Stomach (tissue), 9 donors: ENCODE results near the gene ACTN1. TPM values are rescaled to one million over a fixed set of nuclear protein-coding genes. Genes with fewer than 3 reads are reported as not detected.
A peak's percentile ranks its signal among the peaks of the same experiment; 100 is the strongest.

Source experiments
- DNase-seq, 2 donors: peaks; one replicate each; pipeline versions ENCODE4 v3.0.0 to v3.0.0-alpha.2; 2013 to 2019
- H3K27ac ChIP-seq, 5 donors: fragments of 200-600 bp in 4 of 5; sonication (generic) in 4 of 5; one replicate each; pipeline ENCODE4 v1.5.1; 2013 to 2019; ENCODE audit warnings: mild to moderate bottlenecking in 1 of 5, moderate library complexity in 1 of 5
- H3K27me3 ChIP-seq, 3 donors: fragments of 200-600 bp; sonication (generic); one replicate each; pipeline ENCODE4 v1.5.1; 2017 to 2019; ENCODE audit warnings: mixed run types in 1 of 3
- H3K36me3 ChIP-seq, 4 donors: fragments of 200-600 bp; sonication (generic); 1 replicate in 3 of 4; 2 replicates in 1 of 4; pipeline ENCODE4 v1.5.1; 2016 to 2019
- H3K4me1 ChIP-seq, 4 donors: fragments of 200-600 bp; sonication (generic); one replicate each; pipeline ENCODE4 v1.5.1; 2016 to 2019
- H3K4me3 ChIP-seq, 4 donors: fragments of 200-600 bp; sonication (generic) in 3 of 4; one replicate each; pipeline ENCODE4 v1.5.1; 2016 to 2019; ENCODE audit warnings: mild to moderate bottlenecking in 1 of 4
- H3K9me3 ChIP-seq, 4 donors: fragments of 200-600 bp; sonication (generic); one replicate each; pipeline ENCODE4 v1.5.1; 2016 to 2019
- CTCF ChIP-seq, 7 experiments: fragments of 450-650 bp in 4 of 7; fragments of 200-600 bp in 3 of 7; sonication (generic) in 3 of 7; IDR thresholded peaks; one replicate each; pipeline ENCODE4 v1.5.1; 2016 to 2019; ENCODE audit warnings: antibody characterized with exemption in 7 of 7, control low read depth in 2 of 7, mild to moderate bottlenecking in 1 of 7
- EP300 ChIP-seq: sonication (generic); formaldehyde crosslinking; IDR thresholded peaks from one replicate; pipeline ENCODE4 v1.6.1; 2017; ENCODE audit warnings: antibody characterized with exemption
- POLR2A ChIP-seq, 4 donors: fragments of 450-650 bp; IDR thresholded peaks; one replicate each; pipeline ENCODE4 v1.6.1; 2016; ENCODE audit warnings: antibody characterized with exemption in 4 of 4, control low read depth in 2 of 4, mild to moderate bottlenecking in 1 of 4, moderate library complexity in 1 of 4
- POLR2AphosphoS5 ChIP-seq, 3 donors: sonication (generic); formaldehyde crosslinking; IDR thresholded peaks; one replicate each; pipeline ENCODE4 v1.6.1; 2016; ENCODE audit warnings: antibody characterized with exemption in 3 of 3
- WGBS, 5 donors: extraction: QIAGEN DNeasy Blood & Tissue Kit in 3 of 5; methylation state at CpG; one replicate each; pipeline versions ENCODE4 v1.1.5 to v1.1.7; 2013 to 2018; 5-methylcytosine and 5-hydroxymethylcytosine counted together
- intact Hi-C: fragments of 100-400 bp; cut with DNase I; formaldehyde crosslinking; loops from one replicate; pipeline ENCODE4 v1.15.1; 2023; ENCODE audit warnings: low total_unique reads
- polyA plus RNA-seq, 3 donors: library from polyadenylated mRNA; stranded (reverse); fragments of 200-250 nt; gene quantifications; one replicate each; pipeline ENCODE4 v1.2.3, GENCODE V29; 2013
- total RNA-seq, 5 donors: library from RNA; depleted of rRNA; stranded (reverse); fragments of >200 nt; gene quantifications; one replicate each; pipeline versions ENCODE4 v1.1.0 to v1.2.3, GENCODE V29; 2014 to 2016
- donor health status: healthy with polysubstance abuse.
- donor health status: Bipolar disorder and iron deficiency.
- donor health status: healthy.

The ACTN1 gene
- total and polyA plus RNA-seq, 8 donors: 25.7 to 504 (median 196) TPM

GRCh38 chr14:68945585-68946488 lies 33.3 kb downstream of the ACTN1 start:
- WGBS, 5 donors: 57 to 69% (median 64%) methylated on average over 10 to 11 of the region's 11 CpGs

GRCh38 chr14:68945190-68945584 lies 33.9 kb downstream of the ACTN1 start:
- intact Hi-C loops: no loop called here
- no peak overlapping the region for H3K4me3 ChIP-seq
- peak overlapping the region in 4 of 5 donors; percentile 69 to 91 (median 85) for H3K27ac ChIP-seq
- no peaks in the 10 kb centered on the region for H3K36me3 ChIP-seq
- H3K9me3 ChIP-seq: no peaks in the 10 kb centered on the region
- 38 to 48% (median 40%) methylated on average over 4 of the region's 4 CpGs for WGBS, 5 donors
- TF ChIP-seq EP300 (no peak), CTCF (IDR thresholded peaks at IDR 0.05) (no peak), POLR2A (IDR thresholded peaks at IDR 0.05) (no peak), POLR2AphosphoS5 (IDR thresholded peaks at IDR 0.05) (no peak)
- DNase-seq: no peak
- peaks cover 80 to 100% (median 92%) of the 10 kb centered on the region in 4 donors for H3K4me1 ChIP-seq
- no peaks in the 10 kb centered on the region for H3K27me3 ChIP-seq

More at GRCh38 chr14:68945585-68946488, 33.3 kb downstream of the ACTN1 start:
- H3K4me3 ChIP-seq: no peak overlapping the region
- no peaks in the 10 kb centered on the region for H3K36me3 ChIP-seq
- intact Hi-C loops: no loop called here
- H3K27me3 ChIP-seq: no peaks in the 10 kb centered on the region
- no peaks in the 10 kb centered on the region for H3K9me3 ChIP-seq
- H3K27ac ChIP-seq: peak overlapping the region in 4 of 5 donors; percentile 69 to 91 (median 85)
- H3K4me1 ChIP-seq: peaks cover 78 to 100% (median 91%) of the 10 kb centered on the region in 4 donors
- TF ChIP-seq EP300 (no peak), POLR2AphosphoS5 (IDR thresholded peaks at IDR 0.05) (no peak), CTCF (IDR thresholded peaks at IDR 0.05) (no peak), POLR2A (IDR thresholded peaks at IDR 0.05) (no peak)
- DNase-seq: no peak

GRCh38 chr14:68944162-68944561 lies 34.9 kb downstream of the ACTN1 start:
- DNase-seq: no peak
- H3K36me3 ChIP-seq: no peaks in the 10 kb centered on the region
- no peak overlapping the region for H3K4me3 ChIP-seq
- H3K27me3 ChIP-seq: no peaks in the 10 kb centered on the region
- TF ChIP-seq POLR2A (IDR thresholded peaks at IDR 0.05) (no peak), POLR2AphosphoS5 (IDR thresholded peaks at IDR 0.05) (no peak), CTCF (IDR thresholded peaks at IDR 0.05) (no peak), EP300 (no peak)
- 68 to 91% (median 79%) methylated on average over 6 of the region's 6 CpGs for WGBS, 5 donors
- H3K9me3 ChIP-seq: no peaks in the 10 kb centered on the region
- intact Hi-C loops: no loop called here
- H3K4me1 ChIP-seq: peaks cover 83 to 100% (median 93%) of the 10 kb centered on the region in 4 donors
- H3K27ac ChIP-seq: peak overlapping the region in 4 of 5 donors; percentile 62 to 91 (median 85)

- Histone ChIP-seq H3K4me1 (peaks cover 83 to 100% (median 93%) of the 10 kb centered on the region in 4 donors), H3K4me3 (no peak overlapping the region), H3K27me3 (no peaks in the 10 kb centered on the region), H3K36me3 (no peaks in the 10 kb centered on the region), H3K9me3 (no peaks in the 10 kb centered on the region), H3K27ac (peak overlapping the region in 4 of 5 donors; percentile 62 to 91 (median 85))
- DNase-seq: no peak
- 75 to 88% (median 83%) methylated on average over 6 to 10 of the region's 10 CpGs for WGBS, 5 donors
- intact Hi-C loops: no loop called here
- TF ChIP-seq EP300 (no peak), CTCF (IDR thresholded peaks at IDR 0.05) (no peak), POLR2AphosphoS5 (IDR thresholded peaks at IDR 0.05) (no peak)
Measured at GRCh38 chr14:68943107-68943506, 36.0 kb downstream of the ACTN1 start.
